Prostate gland (tissue), 2 donors: Measurements from ENCODE around the gene NETO1. TPM values are rescaled to one million over a fixed set of nuclear protein-coding genes. Genes with fewer than 3 reads are reported as not detected.

ENCODE experiments used
- DNase-seq: peaks from one replicate; pipeline ENCODE4 v3.0.0-alpha.2; 2019; ENCODE audit warnings: low spot score
- H3K27ac ChIP-seq, 2 donors: fragments of 200-600 bp; sonication (generic); 2 replicates each; pipeline ENCODE4 v1.5.1; 2017 to 2019
- H3K27me3 ChIP-seq: fragments of 200-600 bp; sonication (generic); replicated peaks from 2 replicates; pipeline ENCODE4 v1.5.1; 2019; ENCODE audit not compliant: insufficient read depth
- H3K36me3 ChIP-seq, 2 donors: fragments of 200-600 bp; sonication (generic); 1 replicate in 1 of 2; 2 replicates in 1 of 2; pipeline versions ENCODE4 v1.5.1 to v1.8.1; 2017 to 2019
- H3K4me1 ChIP-seq: fragments of 200-600 bp; sonication (generic); replicated peaks from 2 replicates; pipeline ENCODE4 v1.5.1; 2019
- H3K4me3 ChIP-seq, 2 donors: fragments of 200-600 bp; sonication (generic); 2 replicates each; pipeline ENCODE4 v1.5.1; 2017 to 2019
- H3K9me3 ChIP-seq: fragments of 200-600 bp; sonication (generic); 2 replicates; pipeline ENCODE4 v1.5.1; 2017
- POLR2A ChIP-seq: fragments of 450-650 bp; IDR thresholded peaks from one replicate; pipeline ENCODE4 v1.6.1; 2016; ENCODE audit warnings: antibody characterized with exemption, mild to moderate bottlenecking
- POLR2AphosphoS5 ChIP-seq: sonication (generic); formaldehyde crosslinking; IDR thresholded peaks from one replicate; pipeline ENCODE4 v1.6.1; 2017; ENCODE audit warnings: antibody characterized with exemption
- WGBS: methylation state at CpG from one replicate; pipeline ENCODE4 v1.1.5; 2018; 5-methylcytosine and 5-hydroxymethylcytosine counted together
- intact Hi-C: fragments of 100-400 bp; cut with DNase I; formaldehyde crosslinking; loops from one replicate; pipeline ENCODE4 v1.14.2; 2022
- total RNA-seq, 2 donors: library from RNA; depleted of rRNA; stranded (reverse); fragments of >200 nt; gene quantifications; one replicate each; pipeline ENCODE4 v1.1.0, GENCODE V29; 2016
- TF ChIP-seq, protein P1 (sequence below), 4 experiments: fragments of 200-600 bp in 2 of 4; fragments of 450-650 bp in 2 of 4; sonication (generic) in 2 of 4; IDR thresholded peaks; 1 replicate in 3 of 4; 2 replicates in 1 of 4; pipeline ENCODE4 v1.5.1; 2016 to 2019; ENCODE audit warnings: antibody characterized with exemption in 4 of 4, mild to moderate bottlenecking in 2 of 4, moderate library complexity in 2 of 4

NETO1 gene
- total RNA-seq, 2 donors from 2014 or later, result 1.6 TPM; not detected in 1

DNA sequence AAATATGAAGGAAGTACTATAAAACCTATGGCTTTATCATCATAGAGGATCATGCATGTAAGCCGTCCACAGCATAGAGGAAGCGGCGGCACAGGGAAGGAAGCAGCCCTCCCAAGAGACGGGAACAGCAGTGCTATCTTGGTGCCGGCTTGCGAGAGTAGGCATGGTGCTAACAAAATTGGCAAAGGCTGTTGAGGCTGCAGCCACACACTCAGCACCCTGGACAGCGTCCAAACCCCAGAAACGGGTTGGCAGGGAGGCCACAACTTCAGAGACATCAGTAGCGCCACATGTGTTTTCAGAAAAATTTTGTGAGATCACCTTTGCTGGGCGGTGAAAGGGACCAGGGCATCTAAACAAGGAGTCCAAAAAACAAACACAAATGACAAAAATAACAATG is 37.7 kb downstream of the NETO1 start:
- TF ChIP-seq, protein P1, sequence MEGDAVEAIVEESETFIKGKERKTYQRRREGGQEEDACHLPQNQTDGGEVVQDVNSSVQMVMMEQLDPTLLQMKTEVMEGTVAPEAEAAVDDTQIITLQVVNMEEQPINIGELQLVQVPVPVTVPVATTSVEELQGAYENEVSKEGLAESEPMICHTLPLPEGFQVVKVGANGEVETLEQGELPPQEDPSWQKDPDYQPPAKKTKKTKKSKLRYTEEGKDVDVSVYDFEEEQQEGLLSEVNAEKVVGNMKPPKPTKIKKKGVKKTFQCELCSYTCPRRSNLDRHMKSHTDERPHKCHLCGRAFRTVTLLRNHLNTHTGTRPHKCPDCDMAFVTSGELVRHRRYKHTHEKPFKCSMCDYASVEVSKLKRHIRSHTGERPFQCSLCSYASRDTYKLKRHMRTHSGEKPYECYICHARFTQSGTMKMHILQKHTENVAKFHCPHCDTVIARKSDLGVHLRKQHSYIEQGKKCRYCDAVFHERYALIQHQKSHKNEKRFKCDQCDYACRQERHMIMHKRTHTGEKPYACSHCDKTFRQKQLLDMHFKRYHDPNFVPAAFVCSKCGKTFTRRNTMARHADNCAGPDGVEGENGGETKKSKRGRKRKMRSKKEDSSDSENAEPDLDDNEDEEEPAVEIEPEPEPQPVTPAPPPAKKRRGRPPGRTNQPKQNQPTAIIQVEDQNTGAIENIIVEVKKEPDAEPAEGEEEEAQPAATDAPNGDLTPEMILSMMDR (IDR thresholded peaks at IDR 0.05), result no peak
- TF ChIP-seq POLR2AphosphoS5 (no peak), POLR2A (no peak)
- no peaks in the 10 kb centered on the region for H3K9me3 ChIP-seq
- 29% methylated on average over 10 of the region's 10 CpGs for WGBS

DNA sequence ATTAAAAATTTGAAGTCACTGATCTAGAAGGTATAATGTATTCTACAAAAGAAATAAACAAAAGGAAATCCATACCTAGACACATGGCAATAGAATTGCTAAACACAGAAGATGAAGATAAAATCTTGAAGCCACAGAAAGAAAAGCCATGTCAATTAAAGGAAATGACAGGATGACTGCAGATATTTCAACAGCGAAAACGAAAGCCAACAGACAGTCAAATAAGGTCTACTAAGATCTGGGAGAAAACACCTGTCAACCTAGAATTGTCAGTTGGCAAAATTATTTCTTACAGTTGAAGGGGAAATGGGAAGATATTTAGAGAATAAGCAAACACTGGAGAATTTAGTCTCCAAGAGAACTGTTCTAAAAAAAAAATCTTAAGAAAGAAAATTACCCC is 39.2 kb downstream of the NETO1 start:
- H3K9me3 ChIP-seq, result no peaks in the 10 kb centered on the region
- H3K27ac ChIP-seq, result no peak overlapping the region
- intact Hi-C loops, result no loop called here

More for the DNA sequence above, 37.7 kb downstream of the NETO1 start:
- Histone ChIP-seq H3K4me1 (no peaks in the 10 kb centered on the region), H3K36me3 (no peaks in the 10 kb centered on the region), H3K4me3 (no peak overlapping the region), H3K27ac (no peak overlapping the region), H3K27me3 (no peaks in the 10 kb centered on the region)
- intact Hi-C loops, result no loop called here
- DNase-seq, result no peak

DNA sequence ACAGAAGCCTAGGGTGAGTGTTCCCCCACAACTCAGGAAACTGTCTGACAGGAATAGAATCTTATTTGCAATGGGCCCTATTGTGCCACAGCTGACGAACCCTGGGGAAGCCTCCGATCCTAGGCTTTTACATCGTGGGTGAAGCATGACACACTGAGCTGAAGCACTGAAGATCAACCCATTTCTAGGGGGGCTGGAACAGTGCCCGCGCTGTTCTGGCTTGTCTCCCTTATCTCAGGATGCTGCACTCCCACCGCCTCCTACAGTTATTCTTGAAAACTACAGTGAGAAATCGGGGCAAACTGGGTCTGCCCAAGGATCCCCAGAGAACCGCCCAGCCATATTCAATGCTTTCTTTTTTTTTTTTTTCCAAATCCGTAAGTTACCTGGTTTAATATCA is 41.1 kb downstream of the NETO1 start:
- Histone ChIP-seq H3K27me3 (no peaks in the 10 kb centered on the region), H3K36me3 (no peaks in the 10 kb centered on the region), H3K4me1 (no peaks in the 10 kb centered on the region), H3K4me3 (no peak overlapping the region), H3K27ac (no peak overlapping the region), H3K9me3 (no peaks in the 10 kb centered on the region)
- intact Hi-C loops, result no loop called here
- 63% methylated on average over 9 of the region's 9 CpGs for WGBS
- no peak for DNase-seq
- TF ChIP-seq, protein P1 (IDR thresholded peaks at IDR 0.05), result no peak
- no peak for TF ChIP-seq POLR2AphosphoS5
- TF ChIP-seq POLR2A, result no peak

More for the DNA sequence above, 39.2 kb downstream of the NETO1 start:
- no peaks in the 10 kb centered on the region for H3K27me3 ChIP-seq
- no peaks in the 10 kb centered on the region for H3K36me3 ChIP-seq
- TF ChIP-seq, protein P1 (IDR thresholded peaks at IDR 0.05), result no peak
- TF ChIP-seq POLR2A (no peak), POLR2AphosphoS5 (no peak)
- no peaks in the 10 kb centered on the region for H3K4me1 ChIP-seq
- no peak for DNase-seq
- 88% methylated on average over 2 of the region's 2 CpGs for WGBS
- H3K4me3 ChIP-seq, result no peak overlapping the region

DNA sequence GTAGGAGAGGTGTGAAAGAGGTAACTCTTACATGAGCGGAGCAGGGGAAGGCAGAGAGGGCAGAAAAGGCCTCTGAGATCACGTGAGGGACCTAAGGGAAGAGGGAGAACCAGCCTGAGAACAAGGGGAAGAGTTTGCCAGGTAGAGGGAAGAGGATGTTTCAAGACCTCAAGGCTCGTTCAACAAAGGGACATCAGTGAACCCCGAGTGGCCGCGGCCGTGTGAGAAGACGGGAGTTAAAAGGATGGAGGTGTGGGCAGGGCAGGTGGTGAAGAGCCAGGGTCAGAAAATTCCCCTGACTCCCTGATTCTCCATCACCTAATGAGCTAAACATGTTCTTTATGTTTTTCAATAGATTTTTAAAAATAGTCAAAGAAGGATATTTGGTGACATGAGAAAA is 44.4 kb downstream of the NETO1 start:
- no peak overlapping the region for H3K27ac ChIP-seq
- H3K9me3 ChIP-seq, result no peaks in the 10 kb centered on the region
- no peaks in the 10 kb centered on the region for H3K4me1 ChIP-seq
- intact Hi-C loops, result no loop called here
- H3K36me3 ChIP-seq, result no peaks in the 10 kb centered on the region
- TF ChIP-seq, protein P1 (IDR thresholded peaks at IDR 0.05), result no peak
- no peak for TF ChIP-seq POLR2A
- TF ChIP-seq POLR2AphosphoS5, result no peak
- no peaks in the 10 kb centered on the region for H3K27me3 ChIP-seq
- H3K4me3 ChIP-seq, result no peak overlapping the region
- WGBS, result 88% methylated on average over 8 of the region's 8 CpGs
- DNase-seq, result no peak

DNA sequence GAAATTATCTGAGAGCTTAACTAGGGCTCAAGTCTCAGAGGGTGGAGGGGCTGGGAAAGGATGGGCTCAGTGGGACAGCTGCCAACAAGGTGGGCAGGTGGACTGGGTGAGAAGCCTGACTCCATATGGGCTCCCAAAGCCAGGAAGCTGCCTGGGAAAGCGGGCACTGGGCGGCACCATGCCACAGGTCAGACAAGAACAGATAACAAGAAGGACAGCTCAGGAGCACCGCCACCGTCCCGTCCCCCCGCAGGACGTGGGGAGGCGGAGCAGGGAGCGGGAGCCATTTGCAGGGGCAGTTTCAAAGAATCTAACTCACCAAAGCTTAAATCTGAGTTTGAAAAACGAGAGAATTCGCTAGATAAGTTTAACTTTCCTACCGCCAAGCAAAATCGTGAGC is 45.6 kb downstream of the NETO1 start:
- Histone ChIP-seq H3K36me3 (no peaks in the 10 kb centered on the region), H3K4me3 (no peak overlapping the region), H3K27me3 (no peaks in the 10 kb centered on the region), H3K9me3 (no peaks in the 10 kb centered on the region), H3K27ac (no peak overlapping the region), H3K4me1 (no peaks in the 10 kb centered on the region)
- 90% methylated on average over 13 of the region's 13 CpGs for WGBS
- DNase-seq, result no peak
- intact Hi-C loops, result no loop called here
- TF ChIP-seq POLR2A (no peak), POLR2AphosphoS5 (no peak)
- TF ChIP-seq, protein P1 (IDR thresholded peaks at IDR 0.05), result no peak
